HCT116 (cell line): ENCODE data around the gene COX6A2. TPM values are rescaled to one million over a fixed set of nuclear protein-coding genes. Genes with fewer than 3 reads are reported as not detected.
"Not testable (repeated sequence)": the region's sequence is repeated elsewhere in the genome, so short reads cannot be mapped to it uniquely, and the experiment has no call there.

Experiments used
- ATAC-seq: fragments of 200-7000 bp; cut with Tn5 transposase; 2 replicates; pipeline ENCODE4 v1.9.1; 2020; ENCODE audit warnings: mild to moderate bottlenecking, moderate library complexity
- BruUV-seq: library from RNA; stranded (reverse); fragments of 400-500 nt; replicated peaks from 2 replicates; lab custom pipeline; 2021; lab: Mats Ljungman, UMichigan
- CTCF ChIA-PET: fragments of 300-600 bp; sonication (Branson Sonifier 250); formaldehyde crosslinking; loops from one replicate; lab custom pipeline; 2021; ENCODE audit warnings: antibody characterized with exemption; lab: Charles Lee
- POLR2A ChIA-PET: fragments of 300-600, 350-600 bp; sonication (Branson Sonifier 250); formaldehyde crosslinking; loops from one replicate; lab custom pipeline; 2021; ENCODE audit warnings: antibody characterized with exemption; lab: Charles Lee
- RAD21 ChIA-PET, 2 experiments: fragments of 300-600 bp; sonication (Branson Sonifier 250); formaldehyde crosslinking; loops; one replicate each; lab custom pipeline; 2023; ENCODE audit warnings: low total read pairs in 2 of 2; ENCODE audit not compliant: uncharacterized antibody in 2 of 2, unreplicated experiment in 2 of 2, low non-redundant PET in 1 of 2; lab: Charles Lee
- DNase-seq: peaks from one replicate; pipeline ENCODE4 v3.0.0-alpha.2; 2010; ENCODE audit warnings: low read depth, low spot score
- H2AFZ ChIP-seq: fragments of 200-600 bp; shearing (Covaris generic), sonication (generic); 2 replicates; pipeline ENCODE4 v1.6.1; 2017; ENCODE audit warnings: low read depth, mixed run types, mixed read lengths, antibody characterized with exemption, low read length; ENCODE audit not compliant: poor library complexity, severe bottlenecking
- H3K27ac ChIP-seq: 2 replicates; pipeline ENCODE4 v1.5.1; 2012; ENCODE audit warnings: low read depth, low read length
- H3K27me3 ChIP-seq: fragments of 200-600 bp; sonication (generic); 2 replicates; pipeline ENCODE4 v1.6.1; 2016; ENCODE audit warnings: mixed run types, low read length, mixed read lengths; ENCODE audit not compliant: insufficient read depth
- H3K36me3 ChIP-seq, 2 experiments: fragments of 200-500 bp in 1 of 2; fragments of 200-600 bp in 1 of 2; sonication (Bioruptor generic) in 1 of 2; sonication (generic) in 1 of 2; 2 replicates each; pipeline versions ENCODE4 v1.5.1 to v1.6.1; 2014 to 2016; ENCODE audit warnings: low read length in 2 of 2, inconsistent platforms in 1 of 2, mixed read lengths in 1 of 2, mixed run types in 1 of 2; ENCODE audit not compliant: insufficient read depth in 2 of 2, control insufficient read depth in 1 of 2
- H3K4me1 ChIP-seq, 2 experiments: fragments of 200-600 bp in 1 of 2; sonication (generic) in 1 of 2; 2 replicates each; pipeline versions ENCODE4 v1.5.1 to v1.6.1; 2012 to 2017; ENCODE audit warnings: low read length in 2 of 2, inconsistent platforms in 1 of 2, mild to moderate bottlenecking in 1 of 2, mixed read lengths in 1 of 2, mixed run types in 1 of 2, moderate library complexity in 1 of 2; ENCODE audit not compliant: insufficient read depth in 2 of 2, control insufficient read depth in 1 of 2
- H3K4me2 ChIP-seq: fragments of 200-600 bp; sonication (generic); 2 replicates; pipeline ENCODE4 v1.6.1; 2017; ENCODE audit warnings: mixed run types, low read length, mixed read lengths
- H3K4me3 ChIP-seq, 2 experiments: fragments of 200-600 bp in 1 of 2; sonication (generic) in 1 of 2; replicated peaks in 1 of 2; 2 replicates each; pipeline ENCODE4 v1.5.1; 2011 to 2016; ENCODE audit warnings: low read length in 2 of 2, control low read depth in 1 of 2, low read depth in 1 of 2, mild to moderate bottlenecking in 1 of 2, mixed read lengths in 1 of 2, mixed run types in 1 of 2
- H3K79me2 ChIP-seq: fragments of 200-600 bp; sonication (generic); 2 replicates; pipeline ENCODE4 v1.6.1; 2017; ENCODE audit warnings: mild to moderate bottlenecking, mixed run types, low read length, moderate library complexity, mixed read lengths; ENCODE audit not compliant: insufficient read depth
- H3K9ac ChIP-seq: fragments of 200-600 bp; sonication (generic); 2 replicates; pipeline ENCODE4 v1.6.1; 2016; ENCODE audit warnings: low read length, mixed read lengths
- H3K9me2 ChIP-seq: fragments of 200-600 bp; sonication (generic), shearing (Covaris generic); 2 replicates; pipeline ENCODE4 v1.6.1; 2017; ENCODE audit warnings: mixed run types, mild to moderate bottlenecking, moderate library complexity; ENCODE audit not compliant: insufficient read depth
- H3K9me3 ChIP-seq, 2 experiments: fragments of 200-500 bp in 1 of 2; fragments of 200-600 bp in 1 of 2; sonication (Bioruptor generic) in 1 of 2; sonication (generic) in 1 of 2; 2 replicates each; pipeline ENCODE4 v1.6.1; 2014 to 2017; ENCODE audit warnings: low read length in 2 of 2, mixed read lengths in 2 of 2, inconsistent platforms in 1 of 2, low read depth in 1 of 2, mild to moderate bottlenecking in 1 of 2, mixed run types in 1 of 2, moderate library complexity in 1 of 2; ENCODE audit not compliant: control insufficient read depth in 1 of 2, insufficient read depth in 1 of 2
- H4K20me1 ChIP-seq: fragments of 200-600 bp; sonication (generic), shearing (Covaris generic); 2 replicates; pipeline ENCODE4 v1.6.1; 2017; ENCODE audit warnings: mixed run types, mild to moderate bottlenecking, moderate library complexity; ENCODE audit not compliant: insufficient read depth
- CBX3 ChIP-seq: IDR thresholded peaks from 2 replicates; pipeline ENCODE4 v1.6.1; 2012; ENCODE audit warnings: low read depth
- CEBPB ChIP-seq: IDR thresholded peaks from 2 replicates; pipeline ENCODE4 v1.6.1; 2012; ENCODE audit warnings: low read depth
- EGR1 ChIP-seq: IDR thresholded peaks from 2 replicates; pipeline ENCODE4 v1.6.1; 2012; ENCODE audit warnings: low read depth
- ELF1 ChIP-seq: IDR thresholded peaks from 2 replicates; pipeline ENCODE4 v1.6.1; 2012; ENCODE audit warnings: low read depth, borderline replicate concordance
- EZH2 ChIP-seq: fragments of 200-600 bp; sonication (generic); IDR thresholded peaks from 2 replicates; pipeline ENCODE4 v1.6.1; 2017; ENCODE audit warnings: antibody characterized with exemption, mixed run types
- EZH2phosphoT487 ChIP-seq: fragments of 200-600 bp; IDR thresholded peaks from 2 replicates; pipeline ENCODE4 v1.6.1; 2018; ENCODE audit warnings: antibody characterized with exemption, borderline replicate concordance
- FOSL1 ChIP-seq: IDR thresholded peaks from 2 replicates; pipeline ENCODE4 v1.6.1; 2012; ENCODE audit warnings: low read depth
- JUND ChIP-seq: IDR thresholded peaks from 2 replicates; pipeline ENCODE4 v1.6.1; 2012
- MAX ChIP-seq: IDR thresholded peaks from 2 replicates; pipeline ENCODE4 v1.6.1; 2012
- POLR2A ChIP-seq: IDR thresholded peaks from 2 replicates; pipeline ENCODE4 v1.7.0; 2011; ENCODE audit warnings: borderline replicate concordance; ENCODE audit not compliant: insufficient read depth, insufficient read length; ENCODE audit errors: extremely low read depth
- POLR2AphosphoS5 ChIP-seq: IDR thresholded peaks from 2 replicates; pipeline ENCODE4 v1.6.1; 2011; ENCODE audit warnings: mild to moderate bottlenecking, low read depth, low read length, moderate library complexity
- RAD21 ChIP-seq: IDR thresholded peaks from 2 replicates; pipeline ENCODE4 v1.6.1; 2012; ENCODE audit warnings: low read depth, mild to moderate bottlenecking
- SIN3A ChIP-seq: IDR thresholded peaks from 2 replicates; pipeline ENCODE4 v1.6.1; 2012; ENCODE audit warnings: low read depth
- SP1 ChIP-seq: IDR thresholded peaks from 2 replicates; pipeline ENCODE4 v1.6.1; 2012; ENCODE audit warnings: low read depth
- SRF ChIP-seq: IDR thresholded peaks from 2 replicates; pipeline ENCODE4 v1.6.1; 2012; ENCODE audit warnings: low read depth
- TCF7L2 ChIP-seq: IDR thresholded peaks from 2 replicates; pipeline ENCODE4 v1.7.0; 2011; ENCODE audit warnings: borderline replicate concordance, inconsistent platforms; ENCODE audit not compliant: insufficient read depth, insufficient read length; ENCODE audit errors: extremely low read depth
- YY1 ChIP-seq: IDR thresholded peaks from 2 replicates; pipeline ENCODE4 v1.6.1; 2011; ENCODE audit warnings: low read length, low read depth, moderate library complexity, mild to moderate bottlenecking; ENCODE audit not compliant: insufficient replicate concordance; ENCODE audit errors: extremely low read depth
- ZFX ChIP-seq: fragments of 450-650 bp; IDR thresholded peaks from 2 replicates; pipeline ENCODE4 v1.6.1; 2017
- ZNF274 ChIP-seq: fragments of 200-500 bp; sonication (Bioruptor generic); IDR thresholded peaks from 2 replicates; pipeline ENCODE4 v1.6.1; 2014; ENCODE audit warnings: mild to moderate bottlenecking, low read depth, low read length, inconsistent platforms
- intact Hi-C: fragments of 100-400 bp; cut with micrococcal nuclease; formaldehyde crosslinking; loops from 2 replicates; pipeline ENCODE4 v1.10.0; 2022
- total RNA-seq: library from RNA; stranded (reverse); gene quantifications from one replicate; pipeline ENCODE4 v1.2.1, GENCODE V29; 2021; ENCODE audit not compliant: unreplicated experiment
- TF ChIP-seq, protein P1 (sequence below): IDR thresholded peaks from 2 replicates; pipeline ENCODE4 v1.6.1; 2012; ENCODE audit warnings: low read depth

COX6A2 gene
- total RNA-seq, 1 experiment from 2014 or later: not detected

DNA sequence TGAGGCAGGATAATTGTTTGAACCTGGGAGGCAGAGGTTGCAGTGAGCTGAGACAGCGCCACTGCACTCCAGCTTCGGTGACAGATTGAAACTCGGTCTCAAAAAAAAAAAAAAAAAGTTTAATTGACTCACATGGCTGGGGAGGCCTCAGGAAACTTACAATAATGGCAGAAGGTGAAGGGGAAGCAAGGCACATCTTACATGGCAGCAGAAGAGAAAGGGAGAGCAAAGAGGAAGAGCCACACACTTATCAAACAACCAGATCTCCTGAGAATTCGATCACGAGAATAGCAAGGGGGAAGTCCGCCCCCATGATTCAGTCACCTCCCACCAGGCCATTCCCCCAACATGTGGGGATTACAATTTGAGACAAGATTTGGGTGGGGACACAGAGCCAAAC is 17.8 kb upstream of the COX6A2 start:
- H3K79me2 ChIP-seq, H3K4me3 ChIP-seq, H2AFZ ChIP-seq, H3K27me3 ChIP-seq, BruUV-seq, CTCF ChIA-PET, RAD21 ChIA-PET, H3K4me2 ChIP-seq, H3K9me2 ChIP-seq, DNase-seq, H4K20me1 ChIP-seq, H3K9ac ChIP-seq, H3K27ac ChIP-seq, H3K36me3 ChIP-seq, POLR2A ChIA-PET, H3K9me3 ChIP-seq, ATAC-seq: not testable (repeated sequence)
- H3K4me1 ChIP-seq: peaks cover 4 to 17% of the 10 kb centered on the region in 2 experiments; a peak in 2 of 4 replicates
- intact Hi-C loops: loop anchor here (10.0 kb wide), 1 partner anchor 491 kb away; the partner anchor contains the start of gene SETD1A

- Histone ChIP-seq H3K9ac (no peak overlapping the region), H3K4me1 (peaks cover 4 to 17% of the 10 kb centered on the region in 2 experiments; a peak in 2 of 4 replicates), H3K4me3 (peak overlapping the region in 1 of 2 experiments; percentile 49; a peak in 1 of 4 replicates), H4K20me1 (no peaks in the 10 kb centered on the region), H2AFZ (no peak overlapping the region), H3K79me2 (no peaks in the 10 kb centered on the region), H3K27me3 (no peaks in the 10 kb centered on the region), H3K9me2 (no peaks in the 10 kb centered on the region), H3K27ac (no peak overlapping the region), H3K4me2 (peak overlapping the region; percentile 93), H3K36me3 (no peaks in the 10 kb centered on the region), H3K9me3 (no peaks in the 10 kb centered on the region)
- ChIA-PET CTCF (interaction anchor here (0.8 to 3.4 kb wide), 7 partner anchors 10 to 500 kb away, joined by 3 to 36 read pairs (median 6); partner anchors contain the start of genes HSD3B7, ZNF646 and ZNF668), RAD21 (interaction anchor here in 1 of 2 experiments (0.8 kb wide), 1 partner anchor 56 kb away, joined by 3 read pairs; no protein-coding TSS in a partner anchor), POLR2A (interaction anchor here (1.8 kb wide), 1 partner anchor 10 kb away, joined by 8 read pairs; no protein-coding TSS in a partner anchor)
- ATAC-seq (no peak), DNase-seq (no peak)
- TF ChIP-seq TCF7L2 (no peak), EZH2 (no peak), FOSL1 (no peak), EGR1 (no peak), ZNF274 (no peak), SP1 (no peak), SRF (no peak), CBX3 (no peak), RAD21 (no peak), POLR2A (no peak), ELF1 (no peak), ZFX (no peak), JUND (no peak), YY1 (no peak), POLR2AphosphoS5 (no peak), EZH2phosphoT487 (no peak), MAX (no peak), SIN3A (no peak), CEBPB (no peak)
- TF ChIP-seq, protein P1, sequence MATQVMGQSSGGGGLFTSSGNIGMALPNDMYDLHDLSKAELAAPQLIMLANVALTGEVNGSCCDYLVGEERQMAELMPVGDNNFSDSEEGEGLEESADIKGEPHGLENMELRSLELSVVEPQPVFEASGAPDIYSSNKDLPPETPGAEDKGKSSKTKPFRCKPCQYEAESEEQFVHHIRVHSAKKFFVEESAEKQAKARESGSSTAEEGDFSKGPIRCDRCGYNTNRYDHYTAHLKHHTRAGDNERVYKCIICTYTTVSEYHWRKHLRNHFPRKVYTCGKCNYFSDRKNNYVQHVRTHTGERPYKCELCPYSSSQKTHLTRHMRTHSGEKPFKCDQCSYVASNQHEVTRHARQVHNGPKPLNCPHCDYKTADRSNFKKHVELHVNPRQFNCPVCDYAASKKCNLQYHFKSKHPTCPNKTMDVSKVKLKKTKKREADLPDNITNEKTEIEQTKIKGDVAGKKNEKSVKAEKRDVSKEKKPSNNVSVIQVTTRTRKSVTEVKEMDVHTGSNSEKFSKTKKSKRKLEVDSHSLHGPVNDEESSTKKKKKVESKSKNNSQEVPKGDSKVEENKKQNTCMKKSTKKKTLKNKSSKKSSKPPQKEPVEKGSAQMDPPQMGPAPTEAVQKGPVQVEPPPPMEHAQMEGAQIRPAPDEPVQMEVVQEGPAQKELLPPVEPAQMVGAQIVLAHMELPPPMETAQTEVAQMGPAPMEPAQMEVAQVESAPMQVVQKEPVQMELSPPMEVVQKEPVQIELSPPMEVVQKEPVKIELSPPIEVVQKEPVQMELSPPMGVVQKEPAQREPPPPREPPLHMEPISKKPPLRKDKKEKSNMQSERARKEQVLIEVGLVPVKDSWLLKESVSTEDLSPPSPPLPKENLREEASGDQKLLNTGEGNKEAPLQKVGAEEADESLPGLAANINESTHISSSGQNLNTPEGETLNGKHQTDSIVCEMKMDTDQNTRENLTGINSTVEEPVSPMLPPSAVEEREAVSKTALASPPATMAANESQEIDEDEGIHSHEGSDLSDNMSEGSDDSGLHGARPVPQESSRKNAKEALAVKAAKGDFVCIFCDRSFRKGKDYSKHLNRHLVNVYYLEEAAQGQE: no peak
- BruUV-seq: TSS peak; percentile 38
- intact Hi-C loops: loop anchor here (5.0 to 10.0 kb wide), 2 partner anchors 335 to 487 kb away; partner anchors contain the start of genes BCKDK and SETD1A
Measured at GRCh38 chr16:31441956-31442355, 13.8 kb upstream of the COX6A2 start.
